Fibroblast of lung (primary cell): ENCODE results near the gene BBOF1. TPM values are rescaled to one million over a fixed set of nuclear protein-coding genes. Genes with fewer than 3 reads are reported as not detected.

ENCODE experiments used
- DNase-seq, 2 donors: peaks; one replicate each; pipeline versions ENCODE4 v3.0.0 to v3.0.0-alpha.2; 2010; ENCODE audit warnings: low read depth in 2 of 2
- H2AFZ ChIP-seq: 2 replicates; pipeline ENCODE4 v1.5.1; 2012; ENCODE audit warnings: low read length, control low read depth, inconsistent platforms
- H3K27ac ChIP-seq: 2 replicates; pipeline ENCODE4 v1.5.1; 2011; ENCODE audit warnings: low read length, control low read depth; ENCODE audit not compliant: insufficient read depth
- H3K27me3 ChIP-seq: 2 replicates; pipeline ENCODE4 v1.5.1; 2011; ENCODE audit warnings: mild to moderate bottlenecking, low read length; ENCODE audit not compliant: control insufficient read depth, insufficient read depth
- H3K36me3 ChIP-seq: 2 replicates; pipeline ENCODE4 v1.5.1; 2011; ENCODE audit warnings: low read length; ENCODE audit not compliant: control insufficient read depth, insufficient read depth
- H3K4me1 ChIP-seq: 2 replicates; pipeline ENCODE4 v1.5.1; 2011; ENCODE audit warnings: low read length; ENCODE audit not compliant: control insufficient read depth, insufficient read depth; ENCODE audit errors: extremely low read depth
- H3K4me2 ChIP-seq: 2 replicates; pipeline ENCODE4 v1.5.1; 2011; ENCODE audit warnings: low read length, control low read depth; ENCODE audit not compliant: insufficient read depth; ENCODE audit errors: extremely low read depth
- H3K4me3 ChIP-seq, 4 experiments: fragments of 200-600 bp in 1 of 4; sonication (generic) in 1 of 4; replicated peaks in 1 of 4; 2 replicates each; pipeline ENCODE4 v1.5.1; 2011 to 2016; ENCODE audit warnings: low read length in 4 of 4, low read depth in 3 of 4, mild to moderate bottlenecking in 3 of 4, control low read depth in 2 of 4, inconsistent platforms in 1 of 4, mixed read lengths in 1 of 4; ENCODE audit not compliant: insufficient read depth in 1 of 4; ENCODE audit errors: control extremely low read depth in 1 of 4
- H3K79me2 ChIP-seq: 2 replicates; pipeline ENCODE4 v1.5.1; 2012; ENCODE audit warnings: mild to moderate bottlenecking, low read length, inconsistent platforms; ENCODE audit not compliant: control insufficient read depth, insufficient read depth
- H3K9ac ChIP-seq: 2 replicates; pipeline ENCODE4 v1.5.1; 2011; ENCODE audit warnings: mild to moderate bottlenecking, low read length, control low read depth; ENCODE audit not compliant: insufficient read depth
- H3K9me3 ChIP-seq: 2 replicates; pipeline ENCODE4 v1.5.1; 2012; ENCODE audit warnings: low read depth, low read length; ENCODE audit not compliant: control insufficient read depth, insufficient read depth
- H4K20me1 ChIP-seq: 2 replicates; pipeline ENCODE4 v1.5.1; 2011; ENCODE audit warnings: low read length; ENCODE audit not compliant: control insufficient read depth, insufficient read depth; ENCODE audit errors: extremely low read depth
- CTCF ChIP-seq, 2 donors: IDR thresholded peaks in 1 of 2; conservative IDR thresholded peaks in 1 of 2; 1 replicate in 1 of 2; 2 replicates in 1 of 2; pipeline ENCODE4 v1.5.1; 2011 to 2012; ENCODE audit warnings: low read length in 2 of 2, control low read depth in 1 of 2, inconsistent platforms in 1 of 2, low read depth in 1 of 2, mild to moderate bottlenecking in 1 of 2
- EZH2 ChIP-seq: IDR thresholded peaks from 2 replicates; pipeline ENCODE4 v1.5.1; 2012; ENCODE audit warnings: low read length, control low read depth, mild to moderate bottlenecking; ENCODE audit errors: missing control alignments
- polyA plus RNA-seq, 2 donors: library from polyadenylated mRNA; depleted of rRNA in 1 of 2; stranded (reverse) in 1 of 2; unstranded in 1 of 2; fragments of >200 nt; gene quantifications; 2 replicates each; pipeline ENCODE4 v1.2.1, GENCODE V29; 2011 to 2012; ENCODE audit warnings: missing spikeins in 1 of 2
- total RNA-seq: library from RNA; depleted of rRNA; stranded (reverse); fragments of >200 nt; gene quantifications from 2 replicates; pipeline ENCODE4 v1.2.1, GENCODE V29; 2014

The BBOF1 gene
- total and polyA plus RNA-seq, 2 donors (not counting 1 experiment from before 2014, with no cell fraction given): 3.8 to 7.8 TPM

GRCh38 chr14:74015963-74016362 lies 3.2 kb upstream of the BBOF1 start:
- H3K9ac ChIP-seq: no peak overlapping the region
- H3K27me3 ChIP-seq: no peaks in the 10 kb centered on the region
- no peak overlapping the region for H3K27ac ChIP-seq
- no peak overlapping the region for H3K4me2 ChIP-seq
- no peaks in the 10 kb centered on the region for H3K4me1 ChIP-seq
- TF ChIP-seq EZH2 (no peak), CTCF (conservative IDR thresholded peaks at IDR 0.05 in 1 of 2, IDR thresholded peaks at IDR 0.05 in 1 of 2; ENCODE audit: low read depth in 1 of 2, low read length in 2 of 2) (no peak)
- DNase-seq: no peak
- H3K36me3 ChIP-seq: no peaks in the 10 kb centered on the region
- H3K4me3 ChIP-seq: no peak overlapping the region
- H4K20me1 ChIP-seq: no peaks in the 10 kb centered on the region
- no peaks in the 10 kb centered on the region for H3K79me2 ChIP-seq
- no peak overlapping the region for H2AFZ ChIP-seq
- no peaks in the 10 kb centered on the region for H3K9me3 ChIP-seq

GRCh38 chr14:74018174-74018585 lies 969 bp upstream of the BBOF1 start:
- H2AFZ ChIP-seq: peak overlapping the region; percentile 84
- DNase-seq: peak; percentile 56 to 89
- TF ChIP-seq EZH2 (no peak), CTCF (conservative IDR thresholded peaks at IDR 0.05 in 1 of 2, IDR thresholded peaks at IDR 0.05 in 1 of 2; ENCODE audit: low read depth in 1 of 2, low read length in 2 of 2) (no peak)
- peak overlapping the region; percentile 85 to 97 (median 94) for H3K4me3 ChIP-seq
- no peaks in the 10 kb centered on the region for H4K20me1 ChIP-seq
- no peaks in the 10 kb centered on the region for H3K4me1 ChIP-seq
- no peaks in the 10 kb centered on the region for H3K27me3 ChIP-seq
- H3K4me2 ChIP-seq: peak overlapping the region; percentile 86
- H3K27ac ChIP-seq: peak overlapping the region; percentile 100
- H3K36me3 ChIP-seq: no peaks in the 10 kb centered on the region
- H3K9ac ChIP-seq: peak overlapping the region; percentile 99
- H3K79me2 ChIP-seq: no peaks in the 10 kb centered on the region
- no peaks in the 10 kb centered on the region for H3K9me3 ChIP-seq

- Histone ChIP-seq H3K9ac (peak overlapping the region; percentile 99), H3K4me1 (no peaks in the 10 kb centered on the region), H3K4me2 (peak overlapping the region; percentile 69), H3K27ac (peak overlapping the region; percentile 92), H3K36me3 (no peaks in the 10 kb centered on the region), H3K4me3 (peak overlapping the region; percentile 84 to 97 (median 90)), H3K79me2 (no peaks in the 10 kb centered on the region), H2AFZ (peak overlapping the region; percentile 88), H3K27me3 (no peaks in the 10 kb centered on the region), H4K20me1 (no peaks in the 10 kb centered on the region), H3K9me3 (no peaks in the 10 kb centered on the region)
- DNase-seq: peak; percentile 76 to 78
- TF ChIP-seq CTCF (conservative IDR thresholded peaks at IDR 0.05 in 1 of 2, IDR thresholded peaks at IDR 0.05 in 1 of 2; ENCODE audit: low read depth in 1 of 2, low read length in 2 of 2): no peak
- no peak for TF ChIP-seq EZH2
Measured at GRCh38 chr14:74019408-74020137, 424 bp downstream of the BBOF1 start.
